Measurements from ENCODE around the gene ADCY3.
"Not testable (repeated sequence)": the region's sequence is repeated elsewhere in the genome, so short reads cannot be mapped to it uniquely, and the experiment has no call there.

Gene ADCY3

DNA sequence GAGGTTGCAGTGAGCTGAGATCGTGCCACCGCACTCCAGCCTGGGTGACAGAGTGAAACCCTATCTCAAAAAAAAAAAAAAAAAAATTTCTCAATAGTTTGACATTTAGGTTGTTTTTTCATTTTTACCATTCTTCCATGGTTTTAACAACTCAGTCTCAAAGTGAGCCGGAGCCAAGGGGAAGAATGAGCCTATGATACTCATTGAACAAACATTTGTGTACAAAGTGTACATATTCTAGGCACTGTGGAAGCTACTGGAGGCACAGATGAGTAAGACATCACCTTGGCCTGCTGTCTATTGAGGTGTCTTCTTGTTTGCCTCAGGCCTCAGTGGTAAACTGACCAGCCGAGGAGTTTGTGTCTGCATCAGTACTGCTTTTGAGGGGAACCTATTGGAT, 104.9 kb downstream of the ADCY3 start:
- no peak for DNase-seq (ENCODE audit: low read depth, low spot score)

DNA sequence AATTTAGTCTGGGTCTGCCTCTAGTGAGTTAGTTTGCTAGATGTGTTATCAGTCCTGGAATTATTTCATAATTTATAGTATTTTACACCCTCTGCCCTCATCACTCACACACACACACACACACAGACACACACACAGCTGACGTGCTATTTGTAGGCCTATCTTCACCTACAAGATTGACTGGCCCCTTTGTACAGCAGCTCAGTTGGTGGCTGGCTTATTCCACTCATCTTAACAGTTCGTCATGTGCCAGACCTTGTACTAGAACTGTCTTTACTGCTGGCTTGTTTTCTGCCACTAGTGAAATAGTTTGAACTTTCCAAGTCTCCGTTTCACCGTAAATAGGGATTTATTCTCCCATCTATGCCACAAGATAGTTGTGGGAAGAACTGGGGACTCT, 105.5 kb downstream of the ADCY3 start:
- no peak for DNase-seq (ENCODE audit: low read depth, low spot score)

DNA sequence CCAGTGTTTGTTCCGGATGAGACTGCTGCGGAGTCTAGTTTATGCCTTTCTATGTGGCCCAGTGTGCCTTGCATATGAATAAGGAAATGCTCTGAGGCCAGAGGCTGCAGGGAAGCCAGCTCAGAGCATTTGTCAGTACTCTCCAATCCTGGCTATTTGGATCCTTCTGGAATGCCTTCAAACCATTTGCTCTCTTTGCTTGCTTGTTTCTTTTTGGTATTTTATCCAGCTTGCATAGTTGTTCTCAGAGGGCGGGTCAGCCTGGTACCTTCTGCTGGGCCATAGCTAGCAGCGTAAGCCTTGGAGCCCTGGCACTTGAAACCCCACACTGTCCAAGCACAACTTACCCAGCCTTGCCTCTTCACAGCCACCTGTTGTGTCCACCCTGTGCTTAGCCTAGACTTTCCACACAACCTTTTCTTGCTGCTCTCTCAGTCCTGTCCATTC, 106.3 kb downstream of the ADCY3 start:
- DNase-seq (ENCODE audit: low read depth, low spot score): no peak

DNA sequence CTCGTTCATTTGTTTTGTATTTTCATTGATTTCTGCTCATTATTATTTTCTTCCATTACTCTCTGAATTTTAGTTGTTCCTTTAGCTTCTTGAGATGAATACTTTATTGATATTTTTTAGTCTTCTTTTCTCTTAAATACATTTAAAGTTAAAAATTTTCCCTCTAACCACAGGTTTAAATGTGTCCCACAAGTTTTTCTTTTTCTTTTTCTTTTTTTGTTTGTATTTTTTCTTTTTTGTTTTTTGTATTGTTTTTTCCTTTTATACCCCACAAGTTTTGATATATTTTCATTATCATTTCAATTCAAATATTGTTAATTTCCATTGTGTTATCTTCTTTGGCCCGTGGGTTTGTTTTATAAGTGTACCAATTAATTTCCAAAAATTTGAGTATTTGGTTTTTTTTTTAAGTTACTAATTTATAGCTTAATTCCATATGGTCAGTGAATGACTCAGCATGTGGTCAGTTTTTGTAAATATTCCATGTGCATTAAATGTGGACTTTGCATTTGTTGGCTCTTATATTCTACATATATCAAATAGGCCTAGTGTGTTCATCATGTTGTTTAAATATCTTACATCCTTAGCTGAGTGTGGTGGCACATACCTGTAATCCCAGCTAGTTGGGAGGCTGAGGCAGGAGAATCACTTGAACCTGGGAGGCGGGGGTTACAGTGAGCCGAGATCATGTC, 110.6 kb downstream of the ADCY3 start:
- DNase-seq (ENCODE audit: low read depth, low spot score): no peak

DNA sequence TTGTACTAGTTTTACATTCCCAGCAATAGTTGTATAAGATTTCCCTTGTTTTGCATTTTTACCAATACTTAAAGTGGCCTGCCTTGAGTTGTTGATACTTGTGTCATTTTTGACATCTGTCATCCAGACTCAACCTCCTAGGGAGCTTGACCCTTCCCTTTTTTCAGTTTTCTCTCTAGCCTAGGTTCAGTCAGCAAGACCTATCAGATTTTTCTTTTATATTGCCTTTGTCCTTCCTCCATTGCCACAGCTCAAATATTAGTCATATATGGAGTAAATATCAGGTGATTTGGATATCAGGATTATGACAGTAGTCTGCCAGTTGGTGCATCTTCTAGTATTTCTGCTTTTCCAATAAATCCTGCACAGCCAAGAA, 113.4 kb downstream of the ADCY3 start:
- DNase-seq (ENCODE audit: low read depth, low spot score): no peak

DNA sequence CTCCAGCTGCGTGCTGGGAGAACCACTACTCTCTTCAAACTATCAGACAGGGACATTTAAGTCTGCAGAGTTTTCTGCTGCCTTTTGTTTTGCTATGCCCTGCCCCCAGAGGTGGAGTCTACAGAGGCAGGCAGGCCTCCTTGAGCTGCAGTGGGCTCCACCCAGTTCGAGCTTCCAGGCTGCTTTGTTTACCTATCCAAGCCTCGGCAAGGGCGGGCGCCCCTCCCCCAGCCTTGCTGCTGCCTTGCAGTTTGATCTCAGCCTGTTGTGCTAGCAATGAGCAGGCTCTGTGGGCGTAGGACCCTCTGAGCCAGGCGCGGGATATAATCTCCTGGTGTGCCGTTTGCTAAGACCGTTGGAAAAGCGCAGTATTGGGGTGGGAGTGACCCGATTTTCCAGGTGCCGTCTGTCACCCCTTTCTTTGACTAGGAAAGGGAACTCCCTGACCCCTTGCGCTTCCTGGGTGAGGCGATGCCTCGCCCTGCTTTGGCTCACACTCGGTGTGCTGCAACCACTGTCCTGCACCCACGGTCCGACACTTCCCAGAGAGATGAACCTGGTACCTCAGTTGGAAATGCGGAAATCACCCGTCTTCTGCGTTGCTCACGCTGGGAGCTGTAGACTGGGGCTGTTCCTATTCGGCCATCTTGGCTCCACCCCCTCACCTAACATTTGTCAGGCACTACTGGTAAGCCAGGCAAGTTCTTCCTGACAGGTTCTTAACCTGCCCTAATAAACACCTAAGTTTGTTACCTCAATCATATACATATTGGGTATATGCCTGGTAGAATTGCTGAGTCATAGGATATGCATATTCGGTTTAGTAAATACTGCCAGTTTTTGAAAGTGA, 114.0 kb downstream of the ADCY3 start:
- DNase-seq (ENCODE audit: low read depth, low spot score): not testable (repeated sequence)

DNA sequence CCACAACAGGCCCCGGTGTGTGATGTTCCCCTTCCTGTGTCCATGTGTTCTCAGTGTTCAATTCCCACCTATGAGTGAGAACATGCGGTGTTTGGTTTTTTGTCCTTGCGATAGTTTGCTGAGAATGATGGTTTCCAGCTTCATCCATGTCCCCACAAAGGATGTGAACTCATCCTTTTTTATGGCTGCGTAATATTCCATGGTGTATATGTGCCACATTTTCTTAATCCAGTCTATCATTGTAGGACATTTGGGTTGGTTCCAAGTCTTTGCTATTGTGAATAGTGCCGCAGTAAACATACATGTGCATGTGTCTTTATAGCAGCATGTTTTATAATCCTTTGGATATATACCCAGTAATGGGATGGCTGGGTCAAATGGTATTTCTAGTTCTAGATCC, 119.5 kb downstream of the ADCY3 start:
- DNase-seq (ENCODE audit: low read depth, low spot score): not testable (repeated sequence)

DNA sequence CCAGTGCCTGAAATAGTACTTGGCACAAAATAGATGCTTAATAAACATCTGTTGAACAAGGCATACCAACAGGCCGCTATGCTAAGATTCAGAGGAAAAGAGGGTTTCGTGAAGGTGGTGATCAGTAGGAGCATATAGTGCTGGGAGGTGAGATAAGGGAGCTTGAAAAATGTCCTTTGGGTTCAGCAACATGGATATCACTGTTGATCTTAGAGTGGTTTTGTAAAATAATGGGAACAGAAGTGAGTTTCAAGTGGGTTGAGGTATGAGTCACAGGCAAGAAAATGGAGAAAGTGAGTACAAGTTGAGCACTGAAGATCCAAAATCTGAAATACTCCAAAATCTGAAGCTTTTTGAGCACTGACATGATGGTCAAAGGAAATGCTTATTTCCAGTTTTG, 122.4 kb downstream of the ADCY3 start:
- DNase-seq (ENCODE audit: low read depth, low spot score): no peak

DNA sequence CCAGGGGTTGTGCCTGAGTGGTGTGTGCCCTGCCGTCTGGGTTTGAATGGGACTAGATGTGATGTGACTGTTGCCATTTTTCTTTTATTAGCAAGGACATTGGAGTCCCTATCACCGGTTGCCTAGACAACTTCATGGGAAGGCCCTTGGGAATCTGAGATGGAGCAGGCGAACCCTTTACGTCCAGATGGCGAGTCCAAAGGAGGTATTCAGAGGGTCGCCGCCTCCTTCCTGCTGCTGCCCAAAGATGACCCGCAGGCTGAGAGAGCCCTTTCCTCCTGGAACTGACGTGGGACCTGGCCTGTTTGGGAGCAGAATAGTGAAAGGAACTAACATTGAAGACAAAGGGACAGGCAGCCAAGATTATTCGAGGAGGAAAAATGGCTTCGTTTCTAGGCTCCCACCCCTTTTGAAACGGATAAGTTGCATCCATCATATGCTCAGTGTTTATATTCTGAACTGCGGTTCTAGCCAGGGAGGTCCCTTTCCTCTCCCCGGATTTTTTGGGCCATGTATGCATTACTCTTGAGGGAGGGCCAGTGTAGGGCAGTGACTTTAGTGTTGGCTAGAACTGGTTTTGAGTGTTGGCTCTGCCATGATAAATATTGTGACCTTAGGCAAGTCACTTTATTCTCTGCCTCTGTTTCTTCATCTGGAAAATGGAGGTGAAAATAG, 126.1 kb downstream of the ADCY3 start:
- DNase-seq (ENCODE audit: low read depth, low spot score): no peak

DNA sequence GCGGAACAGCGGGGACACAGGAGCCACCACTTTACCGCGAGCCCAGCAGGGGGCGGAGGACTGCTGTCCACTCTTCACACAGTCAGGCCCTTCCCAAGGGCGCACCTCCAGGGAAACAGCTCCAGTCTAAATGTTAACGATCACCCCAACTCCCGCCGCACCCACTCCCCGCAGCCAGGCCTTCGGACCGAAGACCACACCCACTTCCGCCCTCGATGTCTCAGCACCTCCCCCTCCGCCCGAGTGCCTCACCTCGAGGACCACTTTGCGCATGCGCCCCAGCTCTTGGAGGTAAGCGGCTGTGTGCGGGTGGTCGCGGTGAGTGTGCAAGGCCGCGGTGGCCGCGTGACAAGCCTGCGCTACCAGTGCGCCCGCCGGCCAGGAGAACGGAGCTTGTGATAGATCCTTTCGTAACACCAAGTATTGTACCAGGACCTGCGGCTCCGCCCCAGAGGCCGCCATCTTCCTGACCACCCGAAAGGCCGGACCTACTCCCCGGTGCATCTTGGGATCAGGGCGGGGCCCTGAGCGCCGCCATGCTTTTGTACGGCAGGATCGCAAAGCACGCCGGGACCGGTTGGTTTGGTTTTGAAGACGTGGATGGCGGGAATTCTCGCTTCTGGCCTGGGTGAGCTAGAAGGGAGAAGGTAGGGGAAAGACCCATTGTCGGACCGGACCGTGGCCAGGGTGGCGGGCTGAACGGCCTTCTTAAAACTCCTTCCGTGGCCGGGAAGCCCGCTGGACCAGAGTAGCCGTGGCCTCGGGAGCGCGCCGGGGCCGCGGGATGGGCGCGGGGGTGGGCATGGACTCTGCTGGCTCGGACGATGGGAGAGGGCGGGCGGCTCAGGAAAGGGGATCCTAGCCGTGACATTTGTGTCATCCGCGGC, 126.9 kb downstream of the ADCY3 start, which contains the start of the genes CENPO and PTRHD1:
TSS of gene CENPO (plus strand) at position 552 of the 887 bp plus-strand sequence. CDS start 495 bp downstream, outside the sequence.
TSS of gene PTRHD1 (minus strand) at position 518 of the 887 bp plus-strand sequence. CDS start at position 504, 14 bp downstream.
- peak; percentile 91 for DNase-seq (ENCODE audit: low read depth, low spot score)

DNA sequence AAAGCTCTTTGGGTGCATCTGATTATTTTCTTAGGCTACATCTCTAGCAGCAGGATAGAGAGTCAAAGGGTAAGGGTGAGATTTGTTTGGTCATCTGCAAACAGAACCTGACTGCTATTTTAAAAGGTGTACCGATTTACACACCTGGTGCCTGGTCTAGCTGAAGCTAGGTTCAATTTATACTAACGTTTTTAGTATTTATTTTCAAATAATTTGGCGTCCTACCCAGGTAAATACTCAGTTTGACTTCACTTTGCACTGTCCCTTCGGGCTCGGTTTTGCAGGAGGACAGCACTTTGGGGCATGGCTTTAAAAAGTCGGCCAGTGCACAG, 127.5 kb downstream of the ADCY3 start:
- DNase-seq (ENCODE audit: low read depth, low spot score): no peak

DNA sequence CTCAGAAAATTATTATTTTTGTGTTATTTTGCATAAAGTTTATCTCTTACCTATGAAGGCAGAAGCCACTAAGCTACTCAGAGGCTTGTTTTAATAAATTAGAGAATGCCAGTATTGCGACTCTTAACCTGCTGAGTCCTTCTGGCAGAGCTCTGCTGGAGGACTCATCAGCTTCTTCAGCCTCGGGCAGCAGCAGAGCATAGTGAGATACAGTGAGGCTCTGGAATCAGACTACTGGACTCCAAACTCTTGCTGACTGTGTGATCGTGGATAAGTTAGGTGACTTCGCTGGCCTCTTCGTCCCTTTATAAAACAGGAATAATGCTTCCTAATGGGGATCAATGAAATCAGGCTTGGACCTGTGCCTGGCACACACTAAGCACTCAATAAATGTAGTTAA, 128.6 kb downstream of the ADCY3 start:
- DNase-seq (ENCODE audit: low read depth, low spot score): no peak

DNA sequence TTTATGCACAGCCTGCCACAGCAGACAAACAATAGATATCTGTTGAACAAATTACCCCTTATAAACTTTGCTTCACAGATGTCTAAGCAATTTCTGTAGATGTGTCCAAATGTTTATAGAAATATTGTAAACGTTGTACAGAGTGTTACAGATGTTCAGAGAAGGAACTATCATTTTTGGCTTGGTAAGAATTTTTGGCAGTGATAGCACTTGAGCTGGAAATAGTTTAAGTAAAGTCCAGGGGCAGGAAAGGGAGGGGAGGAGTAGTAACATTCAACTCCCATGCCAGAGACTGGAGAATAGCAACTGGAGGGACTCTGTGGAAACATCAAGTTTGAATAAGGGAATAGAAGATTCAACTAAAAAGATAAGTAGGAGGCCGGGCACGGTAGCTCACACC, 131.2 kb downstream of the ADCY3 start:
- no peak for DNase-seq (ENCODE audit: low read depth, low spot score)

DNA sequence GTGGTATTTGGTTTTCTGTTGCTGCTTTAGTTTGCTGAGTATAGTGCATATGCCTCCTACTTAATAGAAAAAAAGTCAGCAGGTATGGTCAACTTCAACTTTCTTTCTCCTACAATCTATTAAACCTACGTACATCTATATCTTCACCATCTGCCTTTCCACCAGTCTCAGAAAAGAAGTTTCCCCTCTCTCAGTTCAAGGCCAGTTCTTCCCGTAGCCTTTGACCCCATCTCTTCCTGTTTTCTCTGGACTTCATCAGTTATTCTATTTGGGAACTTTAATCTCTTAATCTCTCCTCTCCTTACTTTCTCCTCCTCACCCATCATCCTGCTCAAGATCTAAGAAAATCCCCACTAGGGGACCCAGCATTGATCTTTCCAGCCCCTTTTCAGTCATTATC, 132.5 kb downstream of the ADCY3 start:
- DNase-seq (ENCODE audit: low read depth, low spot score): no peak

DNA sequence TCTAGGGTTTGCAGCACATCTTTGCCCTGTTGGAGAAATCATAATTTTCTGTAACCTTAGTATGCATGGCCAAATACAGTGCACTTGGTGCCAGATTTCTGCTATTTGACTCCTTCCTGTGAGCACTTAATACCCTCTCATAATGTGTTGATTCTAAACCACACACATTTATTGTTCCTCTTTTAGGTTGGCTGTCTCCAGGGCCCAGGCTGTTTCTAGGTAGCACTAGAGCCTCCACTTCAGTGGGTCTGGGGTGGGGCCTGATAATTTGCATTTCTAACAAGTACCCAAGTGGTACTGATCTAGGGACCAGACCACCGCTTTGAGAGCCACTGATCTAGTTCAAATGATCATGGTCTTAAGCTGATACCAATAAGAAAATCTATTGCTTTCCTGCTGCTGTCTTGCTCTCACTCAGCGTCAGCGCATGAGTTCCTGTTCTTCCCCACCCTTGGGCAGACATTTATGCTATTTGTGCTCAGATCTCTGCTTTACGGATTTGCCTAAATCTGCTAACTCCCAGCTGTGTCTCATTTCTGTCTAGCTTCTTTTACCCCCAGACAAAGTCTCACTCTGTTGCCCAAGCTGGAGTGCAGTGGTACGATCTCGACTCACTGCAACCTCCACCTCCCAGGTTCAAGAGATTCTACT, 134.2 kb downstream of the ADCY3 start:
- no peak for DNase-seq (ENCODE audit: low read depth, low spot score)

DNA sequence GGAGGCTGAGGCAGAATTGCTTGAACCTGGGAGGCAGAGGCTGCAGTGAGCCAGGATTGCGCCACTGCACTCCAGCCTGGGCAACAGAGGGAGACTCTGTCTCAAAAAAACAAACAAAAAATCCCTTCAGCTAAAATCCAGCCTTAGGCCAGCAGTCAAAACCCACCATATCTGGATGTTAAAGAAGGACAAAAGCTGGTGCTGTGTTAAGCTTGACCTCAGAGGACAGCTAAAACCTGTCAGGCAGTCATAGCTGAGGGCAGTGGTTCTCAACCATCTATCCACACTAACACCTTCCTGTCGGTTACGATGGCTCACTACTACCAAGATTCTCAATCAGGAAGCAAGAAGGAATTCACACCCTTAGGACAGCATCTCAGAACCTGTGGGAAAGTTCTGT, 136.4 kb downstream of the ADCY3 start:
- no peak for DNase-seq (ENCODE audit: low read depth, low spot score)

DNA sequence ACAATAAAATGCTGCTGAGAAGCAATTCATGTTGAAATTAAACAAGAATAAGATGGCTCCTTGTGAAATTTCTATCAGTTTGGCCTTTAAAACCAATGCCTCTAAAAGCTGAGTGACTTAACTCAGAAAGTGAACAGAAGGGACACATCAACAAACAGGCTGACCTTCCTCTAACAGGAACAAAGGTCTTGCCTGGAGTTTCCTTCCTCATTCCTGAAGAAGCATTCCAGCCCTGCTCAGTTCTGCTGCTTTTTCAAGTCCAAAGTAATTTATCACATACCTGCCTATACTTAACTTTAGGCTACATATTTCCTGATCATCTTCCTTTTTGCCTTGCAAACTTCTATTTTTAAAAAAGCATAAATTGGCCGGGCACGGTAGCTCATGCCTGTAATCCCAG, 140.9 kb downstream of the ADCY3 start:
- DNase-seq (ENCODE audit: low read depth, low spot score): no peak

DNA sequence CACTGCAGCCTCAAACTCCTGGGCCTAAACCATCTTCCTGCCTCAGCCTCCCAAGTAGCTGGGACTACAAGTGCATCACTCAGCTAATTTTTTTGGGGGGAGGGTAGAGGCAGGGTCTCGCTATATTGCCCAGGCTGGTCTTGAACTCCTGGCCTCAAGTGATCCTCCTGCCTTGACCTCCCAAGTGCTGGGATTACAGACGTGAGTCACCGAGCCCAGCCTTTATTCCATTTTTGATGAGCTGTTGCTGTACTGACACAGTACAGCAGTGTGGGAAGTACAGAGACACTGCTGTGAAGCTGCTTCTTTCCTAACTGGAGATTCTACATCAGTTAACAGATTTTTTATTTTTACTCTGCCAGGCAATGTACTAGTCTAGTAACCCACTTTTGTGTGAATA, 145.7 kb downstream of the ADCY3 start:
- DNase-seq (ENCODE audit: low read depth, low spot score): no peak

DNA sequence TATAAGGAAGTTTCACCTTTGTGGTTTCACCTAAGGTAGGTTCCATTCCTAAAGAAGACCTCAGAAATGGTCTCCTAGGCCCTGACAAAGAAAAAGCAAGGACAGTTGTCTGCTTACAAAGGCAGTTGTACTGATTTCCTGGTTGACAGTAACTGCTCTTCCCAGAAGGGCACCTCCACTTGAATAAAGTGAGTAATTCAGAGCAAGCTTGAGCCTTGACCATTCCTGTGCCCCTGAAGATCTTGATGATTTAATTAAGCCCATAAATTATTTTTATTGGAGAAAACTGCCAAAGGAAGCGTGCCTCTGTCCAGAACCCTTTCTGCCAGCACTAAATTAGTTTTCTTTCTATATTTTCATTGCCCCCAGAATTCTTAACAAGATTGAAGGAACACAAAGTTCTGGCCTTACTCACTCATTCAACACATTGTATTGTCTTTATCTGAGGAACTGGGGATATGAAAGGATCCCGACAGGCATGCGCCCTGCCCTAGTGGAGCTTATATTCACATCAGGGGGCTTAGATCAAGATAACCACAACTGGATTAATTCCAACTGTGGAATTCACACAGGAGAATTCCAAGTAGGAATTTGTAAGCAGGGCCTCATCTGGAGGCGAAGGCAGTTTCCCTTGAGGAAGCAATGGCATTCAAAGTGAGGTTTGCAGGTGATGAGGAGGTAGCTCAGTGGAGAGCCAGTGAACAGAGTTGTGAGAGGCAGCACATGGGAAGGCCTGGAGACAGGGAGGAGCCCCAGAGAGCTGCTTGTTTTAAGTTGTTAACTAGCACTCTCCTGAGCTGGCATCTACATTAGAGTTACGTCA, 148.1 kb downstream of the ADCY3 start:
- no peak for DNase-seq (ENCODE audit: low read depth, low spot score)

DNA sequence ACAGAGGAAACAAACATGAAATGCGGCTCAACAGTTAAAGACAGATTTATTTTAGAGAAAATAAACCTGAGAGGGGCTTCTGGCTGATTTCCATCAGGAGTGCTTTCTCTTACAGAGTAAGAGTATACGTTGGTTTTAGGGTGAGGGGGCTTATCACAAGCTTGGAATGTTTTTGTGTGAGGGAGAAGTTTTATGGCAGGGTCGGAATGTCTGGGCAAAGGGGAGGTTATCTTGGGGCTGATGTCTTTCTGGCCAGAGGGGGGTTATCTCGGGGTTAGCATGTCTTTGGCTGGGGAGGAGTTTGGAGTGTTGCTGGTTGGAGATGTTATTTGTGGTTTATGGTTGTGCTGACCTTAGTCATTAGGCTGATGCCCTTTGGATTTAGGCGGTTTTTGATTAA, 149.0 kb downstream of the ADCY3 start:
- no peak for DNase-seq (ENCODE audit: low read depth, low spot score)
